H1 (cell line): Measurements from ENCODE around the gene CELSR3. TPM values are rescaled to one million over a fixed set of nuclear protein-coding genes. Genes with fewer than 3 reads are reported as not detected.

Source experiments
- CTCF ChIA-PET: fragments of 300-600 bp; sonication (Branson Sonifier 250); formaldehyde crosslinking; loops from one replicate; lab custom pipeline; 2021; ENCODE audit not compliant: partially characterized antibody; lab: Charles Lee
- POLR2A ChIA-PET: fragments of 300-600 bp; sonication (Branson Sonifier 250); formaldehyde crosslinking; loops from one replicate; lab custom pipeline; 2021; ENCODE audit warnings: inconsistent platforms; ENCODE audit not compliant: partially characterized antibody; lab: Charles Lee
- DNase-seq, 2 experiments: peaks; one replicate each; pipeline versions ENCODE4 v3.0.0 to v3.0.0-alpha.2; 2010 to 2022; ENCODE audit warnings: low spot score in 2 of 2, low read depth in 1 of 2, mixed read lengths in 1 of 2
- FAIRE-seq: peaks from 2 replicates; lab custom pipeline; 2011; peaks lifted over from hg19 to GRCh38; lab: Jason Lieb, UNC
- H2AFZ ChIP-seq: 2 replicates; pipeline ENCODE4 v1.8.1; 2012; ENCODE audit warnings: low read length, inconsistent platforms
- H2AK5ac ChIP-seq: 2 replicates; pipeline ENCODE4 v1.6.1; 2013; ENCODE audit warnings: low read depth, low read length
- H2BK120ac ChIP-seq: replicated peaks from 2 replicates; pipeline ENCODE3; 2013; ENCODE audit warnings: low read depth, low read length, inconsistent platforms
- H2BK12ac ChIP-seq: 2 replicates; pipeline ENCODE4 v1.6.1; 2013; ENCODE audit warnings: low read depth, low read length
- H2BK15ac ChIP-seq: 2 replicates; pipeline ENCODE4 v1.6.1; 2013; ENCODE audit warnings: low read length
- H2BK20ac ChIP-seq: 2 replicates; pipeline ENCODE4 v1.6.1; 2013; ENCODE audit warnings: low read length
- H2BK5ac ChIP-seq: 2 replicates; pipeline ENCODE4 v1.6.1; 2013; ENCODE audit warnings: low read depth, low read length
- H3K14ac ChIP-seq: 2 replicates; pipeline ENCODE4 v1.6.1; 2013; ENCODE audit warnings: inconsistent platforms; ENCODE audit not compliant: insufficient read length
- H3K18ac ChIP-seq: 2 replicates; pipeline ENCODE4 v1.6.1; 2013; ENCODE audit warnings: low read length; ENCODE audit errors: extremely low read depth
- H3K23ac ChIP-seq: 2 replicates; pipeline ENCODE4 v1.6.1; 2013; ENCODE audit warnings: inconsistent platforms; ENCODE audit not compliant: insufficient read length
- H3K23me2 ChIP-seq: 2 replicates; pipeline ENCODE4 v1.6.1; 2013; ENCODE audit warnings: low read depth, low read length
- H3K27ac ChIP-seq: 2 replicates; pipeline ENCODE4 v1.6.1; 2011; ENCODE audit warnings: low read depth, low read length, inconsistent platforms
- H3K27me3 ChIP-seq, 4 experiments: replicated peaks in 1 of 4; 1 replicate in 1 of 4; 2 replicates in 3 of 4; pipeline versions ENCODE4 v1.6.1 to v1.8.1; 2011 to 2013; ENCODE audit warnings: low read length in 3 of 4, mild to moderate bottlenecking in 3 of 4, inconsistent platforms in 2 of 4, mixed read lengths in 2 of 4, moderate library complexity in 1 of 4; ENCODE audit not compliant: control insufficient read depth in 3 of 4, insufficient read depth in 3 of 4; ENCODE audit errors: extremely low read depth in 1 of 4
- H3K36me3 ChIP-seq, 4 experiments: 2 replicates each; pipeline versions ENCODE4 v1.6.1 to v1.8.1; 2011 to 2013; ENCODE audit warnings: mild to moderate bottlenecking in 4 of 4, low read length in 3 of 4, moderate library complexity in 2 of 4, control low read depth in 1 of 4, inconsistent platforms in 1 of 4; ENCODE audit not compliant: insufficient read depth in 4 of 4, control insufficient read depth in 2 of 4
- H3K4ac ChIP-seq: replicated peaks from 2 replicates; pipeline ENCODE3; 2013; ENCODE audit warnings: low read length, low read depth, mixed read lengths, inconsistent platforms; ENCODE audit not compliant: insufficient read length
- H3K4me1 ChIP-seq, 4 experiments: replicated peaks in 1 of 4; 1 replicate in 1 of 4; 2 replicates in 3 of 4; pipeline versions ENCODE4 v1.6.1 to v1.8.1; 2011 to 2013; ENCODE audit warnings: low read length in 3 of 4, inconsistent platforms in 2 of 4, mixed read lengths in 1 of 4; ENCODE audit not compliant: insufficient read depth in 4 of 4, control insufficient read depth in 3 of 4
- H3K4me2 ChIP-seq, 2 experiments: 2 replicates each; pipeline versions ENCODE4 v1.6.1 to v1.8.1; 2011 to 2013; ENCODE audit warnings: low read depth in 2 of 2, low read length in 2 of 2, control low read depth in 1 of 2, inconsistent platforms in 1 of 2, mild to moderate bottlenecking in 1 of 2; ENCODE audit not compliant: insufficient read depth in 1 of 2
- H3K4me3 ChIP-seq, 4 experiments: fragments of 200-600, 300-600 bp in 1 of 4; sonication (generic), shearing (Covaris generic), sonication (Bioruptor Twin) in 1 of 4; 2 replicates each; pipeline versions ENCODE4 v1.5.1 to v1.8.1; 2011 to 2016; ENCODE audit warnings: low read length in 4 of 4, low read depth in 3 of 4, control low read depth in 2 of 4, inconsistent platforms in 2 of 4, mild to moderate bottlenecking in 2 of 4, mixed read lengths in 1 of 4, moderate library complexity in 1 of 4; ENCODE audit not compliant: insufficient read depth in 2 of 4; ENCODE audit errors: extremely low read depth in 1 of 4
- H3K56ac ChIP-seq: replicated peaks from 2 replicates; pipeline ENCODE3; 2013; ENCODE audit warnings: low read depth, mild to moderate bottlenecking, mixed read lengths, low read length, inconsistent platforms; ENCODE audit not compliant: insufficient read length
- H3K79me1 ChIP-seq: 2 replicates; pipeline ENCODE4 v1.6.1; 2013; ENCODE audit warnings: low read depth, low read length, control low read depth
- H3K79me2 ChIP-seq, 2 experiments: 2 replicates each; pipeline versions ENCODE4 v1.6.1 to v1.8.1; 2012 to 2013; ENCODE audit warnings: low read length in 2 of 2, mild to moderate bottlenecking in 2 of 2, inconsistent platforms in 1 of 2; ENCODE audit not compliant: insufficient read depth in 2 of 2, control insufficient read depth in 1 of 2
- H3K9ac ChIP-seq, 4 experiments: replicated peaks in 1 of 4; 1 replicate in 1 of 4; 2 replicates in 3 of 4; pipeline versions ENCODE4 v1.6.1 to v1.8.1; 2011 to 2013; ENCODE audit warnings: low read depth in 3 of 4, low read length in 3 of 4, control low read depth in 2 of 4, mild to moderate bottlenecking in 2 of 4, moderate library complexity in 2 of 4, inconsistent platforms in 1 of 4; ENCODE audit errors: extremely low read depth in 1 of 4
- H3K9me3 ChIP-seq, 2 experiments: 2 replicates each; pipeline versions ENCODE4 v1.6.1 to v1.8.1; 2012 to 2013; ENCODE audit warnings: mild to moderate bottlenecking in 2 of 2, moderate library complexity in 2 of 2, control low read depth in 1 of 2, inconsistent platforms in 1 of 2, low read depth in 1 of 2, low read length in 1 of 2, mixed read lengths in 1 of 2; ENCODE audit not compliant: insufficient read depth in 2 of 2
- H4K20me1 ChIP-seq, 2 experiments: replicated peaks in 1 of 2; 2 replicates each; pipeline versions ENCODE3 to v1.8.1; 2011 to 2013; ENCODE audit warnings: inconsistent platforms in 2 of 2, low read length in 2 of 2, mild to moderate bottlenecking in 1 of 2; ENCODE audit not compliant: insufficient read depth in 2 of 2, control insufficient read depth in 1 of 2
- H4K5ac ChIP-seq: 2 replicates; pipeline ENCODE4 v1.6.1; 2013; ENCODE audit warnings: low read length, low read depth, mixed read lengths, inconsistent platforms; ENCODE audit not compliant: insufficient read length
- H4K8ac ChIP-seq: 2 replicates; pipeline ENCODE4 v1.8.0; 2013; ENCODE audit warnings: mild to moderate bottlenecking, moderate library complexity, low read length, inconsistent platforms; ENCODE audit not compliant: insufficient read depth; ENCODE audit errors: extremely low read depth
- H4K91ac ChIP-seq: replicated peaks from 2 replicates; pipeline ENCODE3; 2013; ENCODE audit warnings: low read length, mixed read lengths, inconsistent platforms; ENCODE audit not compliant: insufficient read length
- CBX8 ChIP-seq: fragments of 300-800, 300-1000 bp; sonication (generic); IDR thresholded peaks from 2 replicates; pipeline ENCODE4 v1.7.1; 2016; ENCODE audit warnings: low read depth, low read length, borderline replicate concordance
- CHD1 ChIP-seq: IDR thresholded peaks from 2 replicates; pipeline ENCODE4 v1.6.1; 2012; ENCODE audit warnings: low read depth, low read length, improper control_type of control experiment
- CHD2 ChIP-seq: IDR thresholded peaks from 2 replicates; pipeline ENCODE4 v1.6.1; 2012; ENCODE audit warnings: low read length, improper control_type of control experiment
- CREB1 ChIP-seq: IDR thresholded peaks from 2 replicates; pipeline ENCODE4 v1.6.1; 2012; ENCODE audit warnings: inconsistent platforms
- FOSL1 ChIP-seq: IDR thresholded peaks from 2 replicates; pipeline ENCODE4 v1.6.1; 2011; ENCODE audit warnings: mild to moderate bottlenecking, low read depth, low read length, moderate library complexity; ENCODE audit not compliant: insufficient read depth
- GABPA ChIP-seq: IDR thresholded peaks from 2 replicates; pipeline ENCODE4 v1.6.1; 2011; ENCODE audit warnings: mild to moderate bottlenecking, low read length, moderate library complexity, borderline replicate concordance; ENCODE audit not compliant: insufficient read depth
- MAFK ChIP-seq: IDR thresholded peaks from 2 replicates; pipeline ENCODE4 v1.6.1; 2012; ENCODE audit warnings: low read depth, mild to moderate bottlenecking, improper control_type of control experiment, low read length
- NRF1 ChIP-seq: IDR thresholded peaks from 2 replicates; pipeline ENCODE4 v1.6.1; 2011; ENCODE audit warnings: mild to moderate bottlenecking, low read depth, low read length, improper control_type of control experiment
- RBBP5 ChIP-seq: IDR thresholded peaks from 2 replicates; pipeline ENCODE4 v1.7.1; 2012; ENCODE audit warnings: low read depth, mild to moderate bottlenecking, inconsistent platforms, low read length, moderate library complexity, borderline replicate concordance
- WGBS, 2 experiments: shearing (Covaris generic) in 1 of 2; methylation state at CpG; one replicate each; pipeline versions ENCODE4 v1.1.6 to v1.1.7; 2013 to 2015; ENCODE audit warnings: low lambda C conversion rate in 2 of 2, mixed read lengths in 2 of 2, inconsistent platforms in 1 of 2, low coverage in 1 of 2, missing lambda C conversion rate in 1 of 2; ENCODE audit not compliant: insufficient replicate concordance in 2 of 2, insufficient coverage in 1 of 2, insufficient read length in 1 of 2; ENCODE audit errors: extremely low coverage in 1 of 2, missing lambda C conversion rate in 1 of 2; 5-methylcytosine and 5-hydroxymethylcytosine counted together
- polyA plus RNA-seq, 7 experiments: library from polyadenylated mRNA; depleted of rRNA in 3 of 7; stranded (reverse) in 5 of 7; unstranded in 2 of 7; fragments of >200 nt in 5 of 7; fragments of 200-250 nt in 2 of 7; gene quantifications; 1 replicate in 5 of 7; 2 replicates in 1 of 7; 4 replicates in 1 of 7; pipeline versions ENCODE4 v1.2.1 to v1.2.3, GENCODE V29; 2011 to 2013; ENCODE audit warnings: missing spikeins in 2 of 7, mixed read lengths in 2 of 7
- total RNA-seq: library from RNA; stranded (reverse); fragmentation: NEBNext Ultra II Directional; extraction: Animal tissue kit (Norgen Biotek cat#: 25700); gene quantifications from 2 replicates; pipeline ENCODE4 v1.2.1, GENCODE V29; 2021

Gene CELSR3
- total and polyA plus RNA-seq, 2 of the 8 experiments (the other 6 are each of a cell fraction or from before 2014, with no cell fraction given) = 11.6 to 29.5 TPM

DNA sequence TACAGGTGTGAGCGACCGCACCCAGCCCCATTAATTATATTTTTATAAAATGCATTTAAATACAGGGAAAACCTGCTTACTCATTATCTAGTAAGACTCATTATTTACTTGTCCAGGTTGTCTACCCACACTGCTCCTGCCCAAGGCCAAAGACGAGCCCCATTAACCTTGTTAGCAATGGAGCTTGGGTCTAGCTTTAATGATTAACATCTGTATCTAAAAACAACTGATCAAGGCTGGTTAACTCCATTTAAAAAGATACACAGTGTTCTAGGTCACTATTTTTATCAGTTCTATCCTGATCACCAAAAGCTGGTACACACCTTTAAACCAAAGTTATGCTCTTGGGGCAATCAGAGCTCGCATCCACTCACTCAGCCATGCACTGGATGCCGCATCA, 33.5 kb upstream of the CELSR3 start:
- H3K36me3 ChIP-seq = peaks cover 25 to 72% (median 44%) of the 10 kb centered on the region in 4 experiments
- no peak overlapping the region for H3K23ac ChIP-seq
- no peak overlapping the region for H2BK120ac ChIP-seq
- H4K91ac ChIP-seq = no peak overlapping the region
- CTCF ChIA-PET = interaction anchor here (0.7 to 1.8 kb wide), 6 partner anchors 10 to 62 kb away, joined by 3 to 5 read pairs (median 3); partner anchors contain the start of gene NCKIPSD
- no peak overlapping the region for H3K4ac ChIP-seq
- POLR2A ChIA-PET = interaction anchor here (1.2 to 13.3 kb wide), 8 partner anchors 8 to 138 kb away, joined by 3 to 187 read pairs (median 8); partner anchors contain the start of genes IP6K2 and NCKIPSD
- H3K79me2 ChIP-seq = peaks cover 31 to 80% of the 10 kb centered on the region in 2 experiments
- H4K5ac ChIP-seq = no peak overlapping the region
- no peaks in the 10 kb centered on the region for H3K9me3 ChIP-seq
- FAIRE-seq (no peak), DNase-seq (no peak)
- H3K4me2 ChIP-seq = peak overlapping the region in 1 of 2 experiments; percentile 24; a peak in 1 of 4 replicates
- no peak overlapping the region for H2AK5ac ChIP-seq
- no peaks in the 10 kb centered on the region for H3K27me3 ChIP-seq
- no peak overlapping the region for H2BK15ac ChIP-seq
- peaks cover 23 to 31% of the 10 kb centered on the region in 2 experiments for H4K20me1 ChIP-seq
- 89% methylated on average over 5 of the region's 5 CpGs; no CpG with 5 or more reads in 1 of the 2 experiments for WGBS, 2 experiments
- peaks cover 6 to 10% (median 7%) of the 10 kb centered on the region in 4 experiments for H3K4me1 ChIP-seq
- H2AFZ ChIP-seq = no peak overlapping the region
- H3K18ac ChIP-seq = no peak overlapping the region
- H3K4me3 ChIP-seq = no peak overlapping the region
- H2BK5ac ChIP-seq = 0 out of 2 replicates have a peak overlapping the region, but pooled peaks have one; percentile 21
- H3K14ac ChIP-seq = no peak overlapping the region
- H3K23me2 ChIP-seq = no peaks in the 10 kb centered on the region
- H4K8ac ChIP-seq = no peak overlapping the region
- H2BK20ac ChIP-seq = no peak overlapping the region
- no peak overlapping the region for H3K27ac ChIP-seq
- H3K79me1 ChIP-seq = peaks cover 14% of the 10 kb centered on the region
- no peak overlapping the region for H3K9ac ChIP-seq
- TF ChIP-seq CHD2 (no peak), CREB1 (no peak), NRF1 (no peak), RBBP5 (no peak), FOSL1 (no peak), CBX8 (no peak), CHD1 (no peak), MAFK (no peak), GABPA (no peak)
- TF ChIP-seq, all 59 proteins: peak for 0
- Histone ChIP-seq H3K56ac (no peak overlapping the region), H2BK12ac (no peak overlapping the region; the same call in 1 of the 2 replicates)
